Fibroblast of skin of scalp (primary cell): Measurements from ENCODE around the gene CADM4. TPM values are rescaled to one million over a fixed set of nuclear protein-coding genes. Genes with fewer than 3 reads are reported as not detected.
"Not testable (repeated sequence)": the region's sequence is repeated elsewhere in the genome, so short reads cannot be mapped to it uniquely, and the experiment has no call there.

Source experiments
- DNase-seq: peaks from one replicate; pipeline ENCODE4 v3.0.0-alpha.2; 2013
- polyA plus RNA-seq, 2 experiments: library from polyadenylated mRNA; unstranded; fragments of 120-200 nt; gene quantifications; one replicate each; pipeline ENCODE4 v1.2.1, GENCODE V29; 2013; ENCODE audit not compliant: insufficient read length in 2 of 2

CADM4 gene, protein sequence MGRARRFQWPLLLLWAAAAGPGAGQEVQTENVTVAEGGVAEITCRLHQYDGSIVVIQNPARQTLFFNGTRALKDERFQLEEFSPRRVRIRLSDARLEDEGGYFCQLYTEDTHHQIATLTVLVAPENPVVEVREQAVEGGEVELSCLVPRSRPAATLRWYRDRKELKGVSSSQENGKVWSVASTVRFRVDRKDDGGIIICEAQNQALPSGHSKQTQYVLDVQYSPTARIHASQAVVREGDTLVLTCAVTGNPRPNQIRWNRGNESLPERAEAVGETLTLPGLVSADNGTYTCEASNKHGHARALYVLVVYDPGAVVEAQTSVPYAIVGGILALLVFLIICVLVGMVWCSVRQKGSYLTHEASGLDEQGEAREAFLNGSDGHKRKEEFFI
- 2.1 TPM for polyA plus RNA-seq (2013, experiment 1 of 2; ENCODE audit: insufficient read length)
- 2.8 TPM for polyA plus RNA-seq (2013, experiment 2 of 2; ENCODE audit: insufficient read length)

GRCh38 chr19:43639519-43640423 is at the start of gene CADM4:
TSS of gene CADM4 (minus strand) at chr19:43639850. CDS start at chr19:43639790, 60 bp downstream.
- DNase-seq: no peak

DNA sequence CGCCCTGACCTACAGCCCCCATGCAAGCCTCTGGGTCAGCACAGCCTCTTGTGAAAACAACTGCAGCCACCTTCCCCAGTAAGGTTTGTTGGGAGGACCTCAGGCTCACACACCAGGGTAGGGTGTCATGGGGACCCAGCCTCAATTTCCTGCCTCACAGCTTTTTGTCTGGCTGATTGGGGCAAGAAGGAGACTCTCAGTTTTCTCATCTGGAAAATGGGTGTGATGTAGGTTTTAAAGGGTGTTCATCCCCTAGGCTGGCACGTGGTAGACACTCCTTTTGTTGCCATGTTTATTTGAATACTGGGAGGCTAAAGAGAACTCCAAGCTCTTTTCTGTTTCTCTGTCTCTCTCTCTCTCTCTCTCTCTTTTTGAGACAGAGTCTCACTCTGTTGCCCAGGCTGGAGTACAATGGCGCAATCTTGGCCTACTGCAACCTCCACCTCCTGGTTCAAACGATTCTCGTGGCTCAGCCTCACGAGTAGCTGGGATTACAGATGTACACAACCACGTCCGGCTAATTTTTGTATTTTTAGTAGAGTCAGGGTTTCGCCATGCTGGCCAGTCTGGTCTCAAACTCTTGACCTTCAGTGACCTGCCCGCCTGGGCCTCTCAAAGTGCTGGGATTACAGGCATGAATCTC is 48.5 kb upstream of the CADM4 start:
- no peak for DNase-seq

DNA sequence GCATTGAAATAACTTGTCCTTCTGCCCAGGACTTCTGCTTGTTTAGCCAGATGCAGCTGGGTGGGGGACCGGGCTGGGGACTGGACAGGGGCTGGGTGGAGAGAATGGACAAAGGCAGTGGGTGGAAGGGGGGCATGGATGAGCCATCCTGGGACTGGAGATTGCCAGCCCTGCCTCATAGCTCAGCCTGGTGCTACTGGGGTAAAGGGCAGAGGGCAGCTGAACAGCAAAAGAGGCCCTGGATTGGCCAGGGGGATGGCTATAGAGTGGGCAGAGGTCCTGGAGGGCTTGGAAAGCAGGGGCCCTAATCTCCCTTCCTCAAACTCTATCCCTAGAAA is 48.0 kb upstream of the CADM4 start:
- no peak for DNase-seq

DNA sequence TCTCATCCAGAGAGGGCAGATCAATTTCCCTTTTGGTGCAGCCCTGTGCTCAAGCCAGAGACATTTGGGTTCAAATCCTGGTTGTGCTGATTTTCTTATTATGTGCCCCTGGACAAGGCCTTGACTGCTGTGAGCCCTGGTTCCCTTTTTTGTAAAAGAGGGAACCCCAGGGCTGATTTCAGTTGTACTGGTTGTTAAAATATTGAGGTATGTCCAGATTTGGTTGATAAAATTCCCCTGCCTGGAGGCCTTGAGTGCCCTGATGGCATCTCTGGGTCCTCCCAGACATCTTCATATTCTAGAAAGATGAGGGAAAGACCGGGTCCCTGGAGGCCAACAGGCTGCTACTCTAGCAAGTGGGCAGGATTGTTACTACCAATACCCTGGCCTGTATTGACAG is 44.7 kb upstream of the CADM4 start:
- DNase-seq: no peak

- DNase-seq: no peak
Observed at GRCh38 chr19:43683905-43684304, 44.3 kb upstream of the CADM4 start.

DNA sequence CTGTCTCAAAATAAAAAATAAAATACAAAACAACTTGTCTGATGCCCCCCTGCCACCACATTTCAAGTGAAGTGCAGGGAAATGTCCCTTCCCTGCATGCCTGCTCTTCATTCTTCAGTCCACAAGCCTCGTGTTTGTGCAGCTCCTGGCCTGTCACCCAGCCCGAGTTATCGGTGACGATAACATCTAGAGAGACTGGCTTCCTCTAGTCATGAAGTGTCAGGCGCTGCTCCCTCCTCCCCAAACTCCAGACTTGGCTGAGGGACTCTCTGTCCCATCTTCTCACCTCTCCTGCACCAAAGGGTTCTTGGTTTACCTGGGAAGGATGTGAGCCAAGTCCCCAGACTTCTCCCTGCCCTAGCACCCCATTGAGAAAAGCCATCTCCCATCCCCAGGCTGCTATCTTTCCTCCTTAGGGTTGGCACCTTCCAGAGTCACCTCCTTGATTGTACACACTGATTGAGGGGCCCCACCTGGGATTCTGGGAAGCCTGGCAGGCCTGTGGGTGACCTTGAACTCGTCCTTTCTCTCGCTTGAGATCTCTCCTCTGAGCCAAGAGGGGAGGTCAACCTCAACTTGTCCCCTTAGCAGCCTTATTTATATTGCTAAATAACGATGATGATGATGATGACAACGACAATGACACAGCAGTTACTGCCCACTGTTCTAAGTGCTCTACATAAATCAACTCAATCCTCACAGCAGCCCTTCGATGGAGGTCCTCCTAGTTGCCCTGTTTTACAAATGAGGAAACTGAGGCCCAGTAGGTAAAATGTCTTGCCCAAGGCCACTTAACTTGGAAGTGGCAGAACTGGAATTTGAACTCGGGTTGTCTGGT is 43.4 kb upstream of the CADM4 start:
- no peak for DNase-seq

DNA sequence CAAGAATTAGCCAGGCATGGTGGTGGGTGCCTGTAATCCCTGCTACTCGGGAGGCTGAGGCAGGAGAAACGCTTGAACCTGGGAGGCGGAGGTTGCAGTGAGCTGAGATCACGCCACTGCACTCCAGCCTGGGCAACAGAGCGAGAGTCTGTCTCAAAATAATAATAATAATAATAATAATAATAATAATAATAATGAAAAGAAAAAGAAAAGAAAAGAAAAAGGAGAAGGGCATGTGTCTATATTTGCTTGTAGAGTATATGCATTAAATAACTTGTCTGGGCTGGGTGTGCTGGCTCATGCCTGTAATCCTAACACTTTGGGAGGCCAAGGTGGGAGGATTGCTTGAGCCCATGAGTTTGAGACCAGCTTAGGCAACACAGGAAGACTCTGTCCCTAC is 42.6 kb upstream of the CADM4 start:
- DNase-seq: not testable (repeated sequence)

- no peak for DNase-seq
Observed at GRCh38 chr19:43681821-43682220, 42.2 kb upstream of the CADM4 start.

DNA sequence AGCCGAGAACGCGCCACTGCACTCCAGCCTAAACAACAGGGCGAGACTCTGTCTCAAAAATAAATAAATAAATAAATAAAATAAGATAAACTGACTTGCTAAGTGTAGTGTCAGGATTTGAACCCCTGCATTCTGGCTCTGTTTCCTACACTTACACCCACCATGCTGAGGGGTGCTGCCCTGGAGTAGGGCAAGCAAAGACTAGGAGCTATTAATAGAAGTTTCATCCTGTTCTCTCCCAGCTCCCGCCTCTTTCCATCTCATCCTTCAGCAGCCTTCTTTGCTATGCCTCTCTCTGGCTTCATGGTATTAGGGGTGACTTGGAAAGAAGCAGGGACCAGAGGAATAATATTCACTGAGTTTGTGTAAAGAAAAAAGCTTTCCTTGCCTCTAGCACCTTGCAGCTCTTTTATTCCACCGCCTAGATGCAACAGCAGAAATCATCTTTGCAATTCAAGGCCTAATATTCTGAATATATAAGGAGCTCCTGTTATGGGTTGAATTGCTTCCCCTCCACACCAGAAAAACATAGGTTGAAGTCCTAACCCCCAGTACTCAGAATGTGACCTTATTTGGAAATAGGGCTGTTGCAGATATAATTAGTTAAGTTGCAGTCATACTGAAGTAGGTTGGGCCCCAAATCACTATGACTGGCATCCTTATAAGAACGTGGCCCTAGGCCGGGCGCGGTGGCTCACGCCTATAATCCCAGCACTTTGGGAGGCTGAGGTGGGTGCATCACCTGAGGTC is 39.0 kb upstream of the CADM4 start:
- peak; percentile 51 for DNase-seq

- DNase-seq: no peak
Observed at GRCh38 chr19:43675906-43676305, 36.3 kb upstream of the CADM4 start.

- peak; percentile 18 for DNase-seq
Observed at GRCh38 chr19:43675269-43675879, 35.7 kb upstream of the CADM4 start.

- no peak for DNase-seq
Observed at GRCh38 chr19:43674596-43674995, 34.9 kb upstream of the CADM4 start.

- no peak for DNase-seq
Observed at GRCh38 chr19:43674183-43674582, 34.5 kb upstream of the CADM4 start.

GRCh38 chr19:43673637-43674036 is 34.0 kb upstream of the CADM4 start:
- DNase-seq: no peak

DNA sequence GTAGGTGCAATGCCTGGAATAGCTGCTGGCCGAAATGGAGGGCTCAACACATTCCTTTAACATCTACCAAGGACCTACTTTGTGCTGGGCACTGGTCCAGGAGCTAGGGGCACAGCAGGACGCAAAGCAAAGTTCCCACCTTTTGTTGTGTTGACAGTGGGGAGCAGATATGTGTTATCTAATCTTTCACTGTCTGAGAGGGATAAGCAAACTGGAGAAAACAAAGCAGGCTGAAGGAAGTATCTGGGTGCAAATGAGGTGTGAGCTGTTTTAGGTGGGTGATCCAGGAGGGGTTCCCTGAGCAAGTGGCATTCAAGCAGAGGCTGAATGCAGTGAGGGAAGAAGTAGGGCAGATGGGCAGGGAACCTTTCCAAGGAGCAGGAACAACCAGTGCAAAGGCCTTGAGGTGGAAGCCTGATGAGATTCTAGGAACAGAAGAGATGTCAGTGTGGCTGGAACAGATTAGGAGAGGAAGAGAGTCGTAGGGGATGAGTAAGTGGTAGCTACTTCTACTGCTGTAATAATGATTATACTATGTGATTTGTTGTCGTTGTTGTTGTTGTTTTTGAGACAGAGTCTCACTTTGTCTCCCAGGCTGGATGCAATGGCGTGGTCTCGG is 32.5 kb upstream of the CADM4 start:
- no peak for DNase-seq

DNA sequence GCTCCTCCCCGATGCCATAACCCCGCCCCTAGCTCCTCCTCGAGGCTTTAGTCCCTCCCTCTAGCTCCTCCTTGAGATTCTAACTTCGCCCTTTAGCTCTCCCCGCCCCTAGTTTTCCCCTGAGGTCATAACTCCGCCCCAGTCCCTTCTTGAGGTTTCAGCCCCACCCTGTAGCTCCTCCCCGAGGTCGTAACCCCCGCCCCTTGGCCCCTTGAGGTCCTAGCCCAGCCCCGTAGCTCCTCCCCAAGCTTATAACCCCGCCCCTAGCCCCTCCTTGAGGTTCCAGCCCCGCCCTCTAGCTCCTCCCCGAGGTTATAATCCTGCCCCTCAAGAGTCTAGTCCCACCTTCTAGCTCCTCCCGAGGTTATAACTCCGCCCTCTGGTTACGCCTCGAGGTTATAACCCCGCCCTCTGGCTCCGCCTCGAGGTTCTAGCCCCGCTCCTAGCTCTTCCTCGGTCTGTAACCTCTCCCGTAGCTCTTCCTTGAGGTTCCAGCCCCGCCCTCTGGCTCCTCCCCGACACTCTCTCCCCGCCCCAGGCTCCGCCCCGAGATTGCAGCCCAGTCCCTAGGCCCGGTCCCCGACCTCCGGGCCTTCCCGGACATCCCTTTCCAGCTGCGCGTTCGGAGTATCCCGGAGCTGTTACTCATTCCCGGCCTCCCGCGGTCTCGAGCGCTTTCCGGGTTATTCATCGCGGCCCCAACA is 28.9 kb upstream of the CADM4 start:
- peak; percentile 100 for DNase-seq

GRCh38 chr19:43667876-43668405 is 28.3 kb upstream of the CADM4 start:
- DNase-seq: no peak

- no peak for DNase-seq
Observed at GRCh38 chr19:43667126-43667875, 27.7 kb upstream of the CADM4 start.

- no peak for DNase-seq
Observed at GRCh38 chr19:43664018-43664417, 24.4 kb upstream of the CADM4 start.
